Measurements from ENCODE around the gene C1QTNF9. TPM values are rescaled to one million over a fixed set of nuclear protein-coding genes. Genes with fewer than 3 reads are reported as not detected.
A peak's percentile ranks its signal among the peaks of the same experiment; 100 is the strongest.
"Not testable (repeated sequence)": the region's sequence is repeated elsewhere in the genome, so short reads cannot be mapped to it uniquely, and the experiment has no call there.

The C1QTNF9 gene
- not detected in 2 replicates for total RNA-seq (2014; rRNA removed)
- not detected for polyA plus RNA-seq (2012)

DNA sequence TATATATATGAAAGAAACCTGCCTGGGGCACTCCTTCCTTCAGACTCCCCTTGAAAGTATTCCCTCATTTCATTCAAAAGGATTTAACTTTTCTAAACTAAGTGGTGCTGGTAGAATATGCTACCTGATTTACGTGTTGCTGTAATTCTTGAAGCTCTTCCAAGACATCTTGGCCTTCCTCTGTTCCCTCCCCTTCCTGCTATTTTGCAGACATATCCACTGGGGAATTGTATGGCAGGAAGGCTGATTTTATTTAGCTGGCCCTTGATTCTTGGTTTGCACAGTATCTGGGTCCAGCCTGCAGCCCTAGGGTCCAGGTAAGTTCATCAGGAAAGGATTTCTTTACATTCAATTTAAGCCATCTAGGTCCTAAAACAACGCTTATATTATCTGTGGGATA is at the start of gene C1QTNF9:
TSS of gene C1QTNF9 (plus strand) at position 281 of the 400 bp plus-strand sequence. CDS start 6,424 bp downstream, outside the sequence.
- not testable (repeated sequence) for DNase-seq (ENCODE audit: low read depth)

- no peak for DNase-seq (ENCODE audit: low read depth)
These were observed 47.8 kb upstream of the C1QTNF9 start for GRCh38 chr13:24261566-24261965.

- no peak for DNase-seq (ENCODE audit: low read depth)
These were observed 45.7 kb upstream of the C1QTNF9 start for GRCh38 chr13:24263632-24264031.

DNA sequence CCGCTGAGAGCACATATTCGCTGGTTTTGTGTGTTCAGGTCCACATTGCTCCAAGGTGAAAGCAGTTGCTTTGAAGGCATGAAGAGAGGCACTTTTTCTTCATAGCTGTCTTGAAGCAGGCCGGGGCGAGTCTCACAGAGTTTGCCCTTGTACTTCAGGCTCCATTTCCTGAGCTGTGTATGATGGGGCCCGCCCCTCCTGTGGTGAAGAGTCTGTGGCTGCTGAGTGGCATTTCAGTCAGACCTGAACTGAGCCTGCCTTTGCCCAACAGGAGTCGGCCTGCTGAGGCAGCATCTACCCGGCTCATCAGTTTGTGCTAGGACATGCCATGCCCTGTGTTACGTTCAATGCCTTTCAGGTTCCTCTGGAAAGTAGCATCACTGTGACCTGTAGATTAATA is 44.4 kb upstream of the C1QTNF9 start:
- no peak for DNase-seq (ENCODE audit: low read depth)

GRCh38 chr13:24265453-24265852 is 43.9 kb upstream of the C1QTNF9 start:
- no peak for DNase-seq (ENCODE audit: low read depth)

GRCh38 chr13:24267274-24267673 is 42.1 kb upstream of the C1QTNF9 start:
- no peak for DNase-seq (ENCODE audit: low read depth)

- DNase-seq (ENCODE audit: low read depth), result no peak
These were observed 41.6 kb upstream of the C1QTNF9 start for GRCh38 chr13:24267801-24268200.

DNA sequence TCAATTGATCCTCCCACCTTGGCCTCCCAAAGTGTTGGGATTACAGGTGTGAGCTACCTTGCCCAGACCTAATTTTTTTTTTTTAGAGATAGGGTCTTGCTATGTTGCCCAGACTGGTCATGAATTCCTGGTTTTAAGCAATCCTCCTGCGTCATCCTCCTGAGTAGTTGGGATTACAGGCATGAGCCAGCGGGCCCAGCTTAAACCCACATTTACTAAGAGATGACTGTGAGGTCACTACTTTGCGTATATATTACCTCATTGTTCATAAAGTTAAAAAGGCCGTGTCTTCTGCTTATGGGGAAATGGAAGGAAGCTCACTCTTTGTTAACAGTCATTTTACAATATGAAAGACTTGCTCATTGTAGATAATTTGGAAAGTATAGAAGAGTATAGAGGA is 39.6 kb upstream of the C1QTNF9 start:
- no peak for DNase-seq (ENCODE audit: low read depth)

- DNase-seq (ENCODE audit: low read depth), result peak; percentile 60
These were observed 38.7 kb upstream of the C1QTNF9 start for GRCh38 chr13:24270639-24271141.

DNA sequence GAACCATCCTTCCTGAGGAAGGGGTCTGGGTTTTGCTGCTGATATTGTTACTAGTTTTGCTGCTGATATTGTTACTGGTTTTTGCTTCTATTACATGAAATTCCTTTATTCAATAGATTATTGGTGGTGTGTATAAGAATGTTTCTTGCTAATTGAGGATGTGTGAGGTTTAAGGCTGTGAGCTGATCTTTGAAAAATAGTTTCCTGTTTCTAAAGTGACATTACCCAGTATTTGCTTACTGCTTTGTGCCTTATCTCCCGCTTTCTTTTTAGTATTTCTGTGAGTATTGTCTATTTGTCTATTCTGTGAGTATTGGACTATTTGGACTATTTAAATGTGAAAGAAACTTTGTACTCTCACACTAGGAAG is 38.2 kb upstream of the C1QTNF9 start:
- no peak for DNase-seq (ENCODE audit: low read depth)

DNA sequence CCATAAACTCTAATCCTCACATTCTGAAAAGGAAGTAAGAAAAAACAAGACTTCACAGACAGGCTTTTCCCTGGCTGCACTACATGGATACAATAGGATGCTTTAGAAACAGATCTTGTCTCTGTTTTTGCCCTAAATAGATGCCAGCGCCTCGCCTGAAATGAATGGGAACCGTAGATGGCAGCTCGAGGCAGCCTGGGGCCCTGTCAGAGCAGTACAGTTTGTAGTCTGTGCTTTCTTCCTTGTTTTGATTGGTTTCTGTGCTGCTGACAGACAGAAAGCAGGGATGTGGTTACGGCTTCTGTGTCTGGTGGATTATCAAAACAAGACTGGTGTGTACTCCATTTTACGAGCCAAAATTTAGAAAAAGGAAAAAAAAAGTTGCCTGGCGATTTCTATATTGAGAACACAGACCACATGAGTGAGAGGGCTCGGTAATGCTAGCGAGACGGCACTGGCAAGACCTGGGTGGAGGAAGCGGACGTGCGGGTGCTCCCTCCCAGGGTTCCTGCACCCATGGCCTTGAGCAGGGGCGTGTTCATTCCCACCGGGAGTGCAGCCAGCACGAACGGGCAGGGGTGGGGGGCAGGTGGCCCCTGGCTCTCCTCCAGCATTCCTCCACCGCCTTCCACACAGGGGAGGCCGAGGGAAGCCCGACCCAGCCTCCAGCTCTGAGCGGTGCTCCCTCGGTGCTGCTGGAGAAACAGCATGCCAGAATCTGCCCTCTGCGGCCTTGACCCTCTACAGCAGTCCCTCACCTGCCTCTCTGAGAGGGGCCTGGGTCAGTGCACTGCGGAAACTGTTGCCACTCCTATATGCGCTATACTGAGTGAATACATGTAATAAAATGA is 37.6 kb upstream of the C1QTNF9 start:
- peak; percentile 77 for DNase-seq (ENCODE audit: low read depth)

GRCh38 chr13:24272452-24273161 is 36.8 kb upstream of the C1QTNF9 start:
- no peak for DNase-seq (ENCODE audit: low read depth)

GRCh38 chr13:24273926-24274325 is 35.5 kb upstream of the C1QTNF9 start:
- DNase-seq (ENCODE audit: low read depth), result no peak

GRCh38 chr13:24274452-24275021 is 34.8 kb upstream of the C1QTNF9 start:
- DNase-seq (ENCODE audit: low read depth), result peak; percentile 55

DNA sequence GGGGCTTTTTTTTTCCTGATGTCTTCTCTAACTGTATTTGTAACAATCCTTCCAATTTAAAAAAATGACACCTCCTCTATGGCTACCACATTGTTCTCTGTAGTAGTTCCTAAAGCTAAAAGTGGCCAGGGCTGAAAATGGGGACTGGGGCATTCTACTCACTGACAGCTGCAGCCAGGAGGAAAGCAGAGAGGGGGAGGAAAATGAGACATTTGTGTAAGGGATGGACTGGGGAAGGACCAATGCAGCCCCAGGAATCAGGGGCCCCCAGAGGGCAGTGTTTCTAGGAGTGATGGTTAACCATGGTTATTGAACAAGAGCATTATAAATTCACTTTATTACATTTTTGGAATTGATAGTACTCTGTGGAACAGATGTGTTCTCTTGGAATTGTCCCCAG is 34.3 kb upstream of the C1QTNF9 start:
- DNase-seq (ENCODE audit: low read depth), result peak; percentile 24

DNA sequence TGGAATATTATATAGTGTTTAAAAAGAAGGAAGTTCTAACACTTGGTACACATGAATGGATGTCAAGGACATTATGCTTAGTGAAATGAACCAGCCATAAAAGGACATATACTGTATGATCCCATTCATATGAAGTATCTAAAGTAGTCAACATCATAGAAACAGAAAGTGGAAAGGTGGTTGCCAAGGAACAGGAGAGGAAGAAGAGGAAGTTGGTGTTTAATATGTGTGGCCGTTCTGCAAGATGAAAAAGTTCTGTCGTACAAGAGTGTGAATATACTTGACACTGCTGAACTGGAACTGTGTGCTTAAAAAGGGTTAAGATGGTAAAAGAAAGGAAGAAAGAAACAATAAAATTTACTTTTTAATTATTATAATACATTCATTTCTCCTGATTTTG is 33.1 kb upstream of the C1QTNF9 start:
- no peak for DNase-seq (ENCODE audit: low read depth)

- DNase-seq (ENCODE audit: low read depth), result no peak
These were observed 32.5 kb upstream of the C1QTNF9 start for GRCh38 chr13:24276861-24277260.

DNA sequence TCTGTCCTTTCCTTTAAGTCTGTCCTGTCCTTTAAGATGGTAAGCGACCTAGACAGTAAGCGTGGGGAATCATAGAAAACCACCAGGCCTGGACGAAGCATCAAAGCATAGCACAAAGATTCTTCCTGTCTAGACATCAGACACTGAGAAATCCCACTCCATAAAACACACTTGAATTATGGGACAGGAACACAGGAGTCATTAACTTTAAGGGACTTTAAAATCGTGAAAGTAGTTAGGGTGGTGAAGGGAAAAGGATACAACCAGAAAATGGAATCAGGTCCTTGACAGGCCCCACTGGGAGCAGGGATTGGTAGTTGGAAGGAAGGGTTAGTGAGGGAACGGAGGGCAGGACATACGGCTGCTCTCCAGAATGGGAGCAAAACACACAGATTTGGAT is 31.6 kb upstream of the C1QTNF9 start:
- no peak for DNase-seq (ENCODE audit: low read depth)

DNA sequence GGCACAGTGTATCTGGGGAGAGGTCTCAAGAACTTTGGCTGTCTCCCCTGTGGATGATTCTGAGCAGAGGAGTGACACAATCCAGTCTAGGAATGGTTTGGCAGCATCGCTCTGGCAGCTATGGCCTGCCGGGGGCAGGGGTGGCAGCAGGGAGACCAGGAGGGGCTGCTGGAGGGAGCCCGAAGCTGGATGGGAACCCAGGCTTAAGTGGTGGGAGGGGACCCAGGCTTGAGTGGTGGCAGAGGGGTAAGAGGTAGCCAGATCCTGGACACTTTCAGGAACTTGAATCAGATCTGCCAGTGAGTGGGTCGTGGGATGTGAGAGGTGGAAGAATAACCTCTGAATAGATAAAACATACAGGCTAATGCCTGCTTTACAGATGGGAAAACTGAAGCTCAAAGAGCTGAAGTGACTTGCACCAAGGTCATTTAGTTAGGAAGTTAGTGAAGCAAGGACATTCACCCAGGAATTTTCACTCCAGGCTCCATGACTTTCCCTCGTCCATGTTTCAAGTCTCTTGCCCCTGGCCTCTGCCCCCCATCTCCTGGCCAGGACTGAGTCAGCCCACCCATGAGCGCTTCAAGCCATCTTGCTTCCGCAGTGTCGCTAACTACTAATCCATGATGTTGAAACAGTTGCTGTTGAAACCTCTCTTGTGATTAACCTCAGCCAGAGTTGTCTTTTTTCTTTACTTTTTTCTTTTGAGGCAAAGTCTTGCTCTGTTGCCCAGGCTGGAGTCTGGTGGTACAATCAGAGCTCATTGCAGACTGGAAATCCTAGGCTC is 29.9 kb upstream of the C1QTNF9 start:
- no peak for DNase-seq (ENCODE audit: low read depth)

DNA sequence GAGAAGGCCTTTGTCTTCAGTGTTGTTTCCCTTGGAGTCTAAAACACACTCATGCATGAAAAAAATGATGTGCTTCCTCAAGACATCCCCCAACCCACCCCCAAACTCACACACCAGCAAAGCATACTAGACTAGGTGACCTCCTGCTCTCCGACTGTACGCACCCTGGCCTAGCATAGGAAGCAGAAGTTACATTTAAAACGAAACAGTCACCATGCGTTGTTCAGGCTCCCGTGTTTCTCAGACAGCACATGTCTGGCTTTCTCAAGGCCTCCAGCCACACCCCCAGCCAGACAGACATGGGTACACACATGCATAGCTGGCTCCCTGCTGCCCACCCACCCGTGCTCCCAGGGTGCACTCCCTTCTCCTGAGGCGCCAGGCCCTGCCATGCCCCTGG is 28.7 kb upstream of the C1QTNF9 start:
- no peak for DNase-seq (ENCODE audit: low read depth)

DNA sequence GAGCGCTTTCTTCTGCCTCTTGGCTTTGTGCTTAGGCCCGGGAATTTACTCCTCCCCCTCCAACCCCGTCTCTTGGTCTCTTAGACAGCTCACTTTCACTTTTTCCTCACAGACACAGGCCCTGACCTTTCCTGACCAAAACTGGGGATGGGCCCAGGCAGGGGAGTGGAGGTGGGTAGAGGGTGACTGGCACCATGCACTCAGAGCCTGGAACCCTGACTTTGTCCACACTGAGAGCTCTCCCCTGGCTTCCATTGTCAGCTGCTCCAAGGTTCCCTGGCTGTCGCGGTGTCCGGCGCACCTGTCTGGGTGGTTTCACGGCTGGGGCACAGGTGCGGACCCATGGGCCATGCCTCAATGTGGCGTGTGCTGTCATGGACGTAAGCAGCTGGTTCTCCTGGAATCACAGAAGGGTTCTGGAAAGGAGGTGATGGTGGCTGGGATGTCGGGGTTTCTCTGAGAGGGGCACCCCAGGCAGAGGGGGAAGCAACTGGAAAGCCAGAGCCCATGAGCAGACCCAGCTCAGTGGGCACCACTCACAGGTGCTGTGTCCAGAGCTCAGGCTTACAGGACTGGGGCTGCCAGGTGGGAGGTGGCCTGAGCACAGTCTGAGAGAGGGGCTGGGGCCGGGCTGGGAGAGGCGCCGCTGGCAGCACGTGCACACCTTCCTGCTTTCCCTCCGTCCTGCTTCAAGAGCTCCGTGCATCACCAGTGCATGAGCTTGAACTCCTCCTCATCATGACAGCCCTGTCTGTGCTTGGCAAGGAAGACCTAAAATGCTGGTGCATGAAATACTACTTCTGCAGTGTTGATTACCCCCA is 28.0 kb upstream of the C1QTNF9 start:
- DNase-seq (ENCODE audit: low read depth), result no peak

Measured in LHCN-M2 (cell line).